Ascending aorta (tissue), 2 donors: ENCODE measurements around the gene SLC15A4. TPM values are rescaled to one million over a fixed set of nuclear protein-coding genes. Genes with fewer than 3 reads are reported as not detected.
A peak's percentile ranks its signal among the peaks of the same experiment; 100 is the strongest.
"Not testable (repeated sequence)": the region's sequence is repeated elsewhere in the genome, so short reads cannot be mapped to it uniquely, and the experiment has no call there.

Experiments
- DNase-seq, 2 donors: peaks; one replicate each; pipeline ENCODE4 v3.0.0-alpha.2; 2019; ENCODE audit warnings: low spot score in 2 of 2
- H3K27ac ChIP-seq, 2 donors: fragments of 200-600 bp; sonication (generic); one replicate each; pipeline ENCODE4 v1.5.1; 2016 to 2017; ENCODE audit warnings: mild to moderate bottlenecking in 1 of 2
- H3K27me3 ChIP-seq: fragments of 200-600 bp; sonication (generic); one replicate; pipeline ENCODE4 v1.5.1; 2017
- H3K36me3 ChIP-seq, 2 donors: fragments of 200-600 bp; sonication (generic); one replicate each; pipeline ENCODE4 v1.5.1; 2016
- H3K4me1 ChIP-seq, 2 donors: fragments of 200-600 bp; sonication (generic); one replicate each; pipeline ENCODE4 v1.5.1; 2016 to 2017; ENCODE audit warnings: mild to moderate bottlenecking in 1 of 2
- H3K4me3 ChIP-seq, 2 donors: fragments of 200-600 bp; sonication (generic); one replicate each; pipeline ENCODE4 v1.5.1; 2016 to 2017; ENCODE audit warnings: mild to moderate bottlenecking in 1 of 2
- H3K9me3 ChIP-seq, 2 donors: fragments of 200-600 bp; sonication (generic); one replicate each; pipeline ENCODE4 v1.5.1; 2016
- intact Hi-C: fragments of 100-400 bp; cut with DNase I; formaldehyde crosslinking; loops from one replicate; pipeline ENCODE4 v1.15.1; 2023
- total RNA-seq: library from RNA; depleted of rRNA; stranded (reverse); fragments of >200 nt; gene quantifications from one replicate; pipeline ENCODE4 v1.1.0, GENCODE V29; 2016
- TF ChIP-seq, protein P1 (sequence below), 3 experiments: fragments of 200-600 bp in 2 of 3; fragments of 450-650 bp in 1 of 3; sonication (generic) in 2 of 3; IDR thresholded peaks; one replicate each; pipeline ENCODE4 v1.5.1; 2016 to 2019; ENCODE audit warnings: antibody characterized with exemption in 3 of 3, mild to moderate bottlenecking in 1 of 3, moderate library complexity in 1 of 3

The SLC15A4 gene
- total RNA-seq, 1 donor from 2014 or later: 39.3 TPM

GRCh38 chr12:128840862-128841468 is 17.2 kb upstream of the SLC15A4 start:
- H3K27ac ChIP-seq: no peak overlapping the region
- H3K36me3 ChIP-seq: no peaks in the 10 kb centered on the region
- H3K4me1 ChIP-seq: no peaks in the 10 kb centered on the region
- H3K4me3 ChIP-seq: no peak overlapping the region
- intact Hi-C loops: no loop called here
- TF ChIP-seq, protein P1, sequence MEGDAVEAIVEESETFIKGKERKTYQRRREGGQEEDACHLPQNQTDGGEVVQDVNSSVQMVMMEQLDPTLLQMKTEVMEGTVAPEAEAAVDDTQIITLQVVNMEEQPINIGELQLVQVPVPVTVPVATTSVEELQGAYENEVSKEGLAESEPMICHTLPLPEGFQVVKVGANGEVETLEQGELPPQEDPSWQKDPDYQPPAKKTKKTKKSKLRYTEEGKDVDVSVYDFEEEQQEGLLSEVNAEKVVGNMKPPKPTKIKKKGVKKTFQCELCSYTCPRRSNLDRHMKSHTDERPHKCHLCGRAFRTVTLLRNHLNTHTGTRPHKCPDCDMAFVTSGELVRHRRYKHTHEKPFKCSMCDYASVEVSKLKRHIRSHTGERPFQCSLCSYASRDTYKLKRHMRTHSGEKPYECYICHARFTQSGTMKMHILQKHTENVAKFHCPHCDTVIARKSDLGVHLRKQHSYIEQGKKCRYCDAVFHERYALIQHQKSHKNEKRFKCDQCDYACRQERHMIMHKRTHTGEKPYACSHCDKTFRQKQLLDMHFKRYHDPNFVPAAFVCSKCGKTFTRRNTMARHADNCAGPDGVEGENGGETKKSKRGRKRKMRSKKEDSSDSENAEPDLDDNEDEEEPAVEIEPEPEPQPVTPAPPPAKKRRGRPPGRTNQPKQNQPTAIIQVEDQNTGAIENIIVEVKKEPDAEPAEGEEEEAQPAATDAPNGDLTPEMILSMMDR (IDR thresholded peaks at IDR 0.05): no peak
- DNase-seq: peak in 1 of 2 donors; percentile 19
- peaks cover 0 to 3% of the 10 kb centered on the region in 2 donors for H3K9me3 ChIP-seq
- no peaks in the 10 kb centered on the region for H3K27me3 ChIP-seq

- H3K27me3 ChIP-seq, H3K9me3 ChIP-seq, H3K36me3 ChIP-seq, intact Hi-C loops, H3K27ac ChIP-seq, H3K4me1 ChIP-seq, DNase-seq, H3K4me3 ChIP-seq: not testable (repeated sequence)
Measured at GRCh38 chr12:128839885-128840284, 16.1 kb upstream of the SLC15A4 start.

DNA sequence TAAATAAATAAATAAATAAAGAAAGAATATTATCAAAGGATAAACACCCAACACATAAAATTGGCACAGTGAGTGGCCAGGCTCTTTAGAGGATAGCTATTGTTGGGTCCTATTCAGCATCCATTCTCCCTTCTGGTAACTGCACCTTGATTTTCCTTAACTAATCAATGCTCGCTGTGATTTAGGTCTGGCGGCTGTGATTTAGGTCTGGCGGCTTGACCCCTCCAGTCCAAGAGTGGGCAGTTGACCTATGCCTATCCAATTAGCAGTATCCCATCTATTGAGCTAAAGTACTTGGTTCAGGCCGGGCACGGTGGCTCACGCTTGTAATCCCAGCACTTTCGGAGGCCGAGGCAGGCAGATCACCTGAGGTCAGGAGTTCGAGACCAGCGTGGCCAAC is 9.7 kb upstream of the SLC15A4 start:
- H3K9me3 ChIP-seq: peaks cover 0 to 6% of the 10 kb centered on the region in 2 donors
- no peak for DNase-seq
- intact Hi-C loops: no loop called here
- no peaks in the 10 kb centered on the region for H3K36me3 ChIP-seq
- no peak overlapping the region for H3K27ac ChIP-seq
- no peaks in the 10 kb centered on the region for H3K4me1 ChIP-seq
- H3K4me3 ChIP-seq: no peak overlapping the region
- no peaks in the 10 kb centered on the region for H3K27me3 ChIP-seq
- TF ChIP-seq, protein P1 (IDR thresholded peaks at IDR 0.05): no peak

- H3K4me1 ChIP-seq: no peaks in the 10 kb centered on the region
- no peak overlapping the region for H3K4me3 ChIP-seq
- no peak for DNase-seq
- H3K9me3 ChIP-seq: no peaks in the 10 kb centered on the region
- H3K27ac ChIP-seq: no peak overlapping the region
- intact Hi-C loops: no loop called here
- no peaks in the 10 kb centered on the region for H3K27me3 ChIP-seq
- H3K36me3 ChIP-seq: no peaks in the 10 kb centered on the region
- TF ChIP-seq, protein P1 (IDR thresholded peaks at IDR 0.05): no peak
Measured at GRCh38 chr12:128830505-128830893, 6.7 kb upstream of the SLC15A4 start.

- Histone ChIP-seq H3K4me3 (no peak overlapping the region), H3K27ac (no peak overlapping the region), H3K36me3 (no peaks in the 10 kb centered on the region), H3K9me3 (no peaks in the 10 kb centered on the region), H3K27me3 (no peaks in the 10 kb centered on the region), H3K4me1 (peaks cover 0 to under 1% of the 10 kb centered on the region in 2 donors)
- intact Hi-C loops: no loop called here
- no peak for DNase-seq
- TF ChIP-seq, protein P1 (IDR thresholded peaks at IDR 0.05): no peak
Measured at GRCh38 chr12:128829861-128830504, 6.2 kb upstream of the SLC15A4 start.

- Histone ChIP-seq H3K27me3 (no peaks in the 10 kb centered on the region), H3K4me1 (peaks cover 0 to 7% of the 10 kb centered on the region in 2 donors), H3K9me3 (no peaks in the 10 kb centered on the region), H3K36me3 (no peaks in the 10 kb centered on the region), H3K27ac (no peak overlapping the region), H3K4me3 (no peak overlapping the region)
- intact Hi-C loops: no loop called here
- TF ChIP-seq, protein P1 (IDR thresholded peaks at IDR 0.05): no peak
- no peak for DNase-seq
Measured at GRCh38 chr12:128827724-128828123, 4.0 kb upstream of the SLC15A4 start.
